Transverse colon (tissue), 4 donors: ENCODE measurements around the gene WDR27.

ENCODE experiments used
- POLR2A ChIP-seq: fragments of 450-650 bp; IDR thresholded peaks from one replicate; pipeline ENCODE4 v1.6.1; 2016; ENCODE audit warnings: antibody characterized with exemption, mild to moderate bottlenecking, moderate library complexity
- POLR2AphosphoS5 ChIP-seq, 3 donors: sonication (generic); formaldehyde crosslinking; IDR thresholded peaks; one replicate each; pipeline ENCODE4 v1.6.1; 2016; ENCODE audit warnings: antibody characterized with exemption in 3 of 3
- TF ChIP-seq, protein P1 (sequence below), 5 experiments: fragments of 200-600 bp in 3 of 5; fragments of 450-650 bp in 2 of 5; sonication (generic) in 3 of 5; IDR thresholded peaks; 1 replicate in 2 of 5; 2 replicates in 3 of 5; pipeline ENCODE4 v1.5.1; 2016 to 2017; ENCODE audit warnings: antibody characterized with exemption in 5 of 5, inconsistent platforms in 3 of 5, mild to moderate bottlenecking in 2 of 5, moderate library complexity in 1 of 5

- TF ChIP-seq, protein P1, sequence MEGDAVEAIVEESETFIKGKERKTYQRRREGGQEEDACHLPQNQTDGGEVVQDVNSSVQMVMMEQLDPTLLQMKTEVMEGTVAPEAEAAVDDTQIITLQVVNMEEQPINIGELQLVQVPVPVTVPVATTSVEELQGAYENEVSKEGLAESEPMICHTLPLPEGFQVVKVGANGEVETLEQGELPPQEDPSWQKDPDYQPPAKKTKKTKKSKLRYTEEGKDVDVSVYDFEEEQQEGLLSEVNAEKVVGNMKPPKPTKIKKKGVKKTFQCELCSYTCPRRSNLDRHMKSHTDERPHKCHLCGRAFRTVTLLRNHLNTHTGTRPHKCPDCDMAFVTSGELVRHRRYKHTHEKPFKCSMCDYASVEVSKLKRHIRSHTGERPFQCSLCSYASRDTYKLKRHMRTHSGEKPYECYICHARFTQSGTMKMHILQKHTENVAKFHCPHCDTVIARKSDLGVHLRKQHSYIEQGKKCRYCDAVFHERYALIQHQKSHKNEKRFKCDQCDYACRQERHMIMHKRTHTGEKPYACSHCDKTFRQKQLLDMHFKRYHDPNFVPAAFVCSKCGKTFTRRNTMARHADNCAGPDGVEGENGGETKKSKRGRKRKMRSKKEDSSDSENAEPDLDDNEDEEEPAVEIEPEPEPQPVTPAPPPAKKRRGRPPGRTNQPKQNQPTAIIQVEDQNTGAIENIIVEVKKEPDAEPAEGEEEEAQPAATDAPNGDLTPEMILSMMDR (IDR thresholded peaks at IDR 0.05), result no peak
- TF ChIP-seq POLR2AphosphoS5 (IDR thresholded peaks at IDR 0.05) (no peak), POLR2A (no peak)
Measured at GRCh38 chr6:169726963-169727362, 25.1 kb upstream of the WDR27 start.
